Urinary bladder (tissue), 4 donors: ENCODE results near the gene CHN2. TPM values are rescaled to one million over a fixed set of nuclear protein-coding genes. Genes with fewer than 3 reads are reported as not detected.

Experiments
- DNase-seq: peaks from one replicate; pipeline ENCODE4 v3.0.0-alpha.2; 2015; ENCODE audit errors: extremely low spot score
- H3K27ac ChIP-seq: one replicate; pipeline ENCODE4 v1.5.1; 2013; ENCODE audit warnings: low read depth, mild to moderate bottlenecking, moderate library complexity
- H3K36me3 ChIP-seq: one replicate; pipeline ENCODE4 v1.6.1; 2013; ENCODE audit warnings: mild to moderate bottlenecking, moderate library complexity; ENCODE audit not compliant: insufficient read depth
- H3K4me1 ChIP-seq: one replicate; pipeline ENCODE4 v1.6.1; 2013; ENCODE audit warnings: mild to moderate bottlenecking, moderate library complexity; ENCODE audit not compliant: insufficient read depth
- H3K4me3 ChIP-seq: one replicate; pipeline ENCODE4 v1.5.1; 2013; ENCODE audit warnings: low read depth, low read length
- WGBS: extraction: QIAGEN DNeasy Blood & Tissue Kit; methylation state at CpG from one replicate; pipeline ENCODE4 v1.1.7; 2013; 5-methylcytosine and 5-hydroxymethylcytosine counted together
- polyA plus RNA-seq: library from polyadenylated mRNA; stranded (reverse); fragments of 200-250 nt; gene quantifications from one replicate; pipeline ENCODE4 v1.2.3, GENCODE V29; 2013
- total RNA-seq: library from RNA; depleted of rRNA; stranded (reverse); fragments of >200 nt; gene quantifications from one replicate; pipeline ENCODE4 v1.2.3, GENCODE V29; 2014
- donor health status: healthy with polysubstance abuse.
- donor health status: healthy.

The CHN2 gene
- total and polyA plus RNA-seq, 2 donors = 6.8 to 14.5 TPM

GRCh38 chr7:29329686-29330085 is 135.1 kb downstream of the CHN2 start:
- Histone ChIP-seq H3K36me3 (no peaks in the 10 kb centered on the region), H3K4me3 (no peak overlapping the region), H3K27ac (no peak overlapping the region), H3K4me1 (no peaks in the 10 kb centered on the region)
- DNase-seq = no peak
- WGBS = 65% methylated on average over 3 of the region's 3 CpGs

DNA sequence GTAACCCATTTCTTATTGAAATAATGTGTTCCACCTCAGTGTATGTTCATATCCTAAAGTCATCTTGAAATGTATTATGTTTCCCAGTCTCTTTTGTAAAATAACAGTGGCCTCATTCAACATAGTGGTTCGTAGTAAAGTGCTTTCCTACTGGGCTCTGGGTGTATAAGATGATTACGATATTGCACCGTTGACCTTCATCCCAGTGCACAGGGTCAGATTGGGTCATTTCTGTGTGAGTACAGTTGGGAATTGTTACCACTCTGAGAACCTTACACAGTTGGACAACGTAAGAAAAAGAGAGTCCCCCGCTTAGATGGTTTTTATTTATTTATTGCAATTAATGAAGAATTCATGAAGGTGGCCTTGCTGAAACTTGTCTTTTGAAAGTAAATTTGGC is 135.6 kb downstream of the CHN2 start:
- Histone ChIP-seq H3K36me3 (no peaks in the 10 kb centered on the region), H3K27ac (no peak overlapping the region), H3K4me1 (no peaks in the 10 kb centered on the region), H3K4me3 (no peak overlapping the region)
- 88% methylated on average over 5 of the region's 5 CpGs for WGBS
- no peak for DNase-seq

DNA sequence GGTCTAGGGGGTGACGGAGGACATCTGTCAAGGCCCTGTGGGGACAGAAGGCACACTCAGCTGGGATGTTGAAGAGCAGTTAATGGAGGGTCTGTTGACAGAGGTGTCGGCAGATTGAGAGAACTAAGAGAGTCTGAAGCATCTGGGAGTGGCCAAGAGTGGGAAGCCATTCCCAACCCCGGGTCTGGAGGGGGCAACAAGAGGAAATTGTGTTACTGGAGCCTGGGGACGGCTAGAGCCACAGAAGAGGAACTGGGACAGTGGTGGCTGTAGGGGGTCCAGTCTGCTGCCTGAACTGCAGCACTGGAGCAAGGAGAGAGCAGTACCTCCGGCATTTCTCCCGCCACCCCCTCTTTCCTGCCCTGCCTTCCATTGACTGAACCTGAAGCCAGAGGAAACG is 136.6 kb downstream of the CHN2 start:
- no peaks in the 10 kb centered on the region for H3K36me3 ChIP-seq
- H3K27ac ChIP-seq = no peak overlapping the region
- DNase-seq = no peak
- no peak overlapping the region for H3K4me3 ChIP-seq
- 76% methylated on average over 7 of the region's 7 CpGs for WGBS
- no peaks in the 10 kb centered on the region for H3K4me1 ChIP-seq

- no peak for DNase-seq
Measured at GRCh38 chr7:29332042-29332811, 137.7 kb downstream of the CHN2 start.

DNA sequence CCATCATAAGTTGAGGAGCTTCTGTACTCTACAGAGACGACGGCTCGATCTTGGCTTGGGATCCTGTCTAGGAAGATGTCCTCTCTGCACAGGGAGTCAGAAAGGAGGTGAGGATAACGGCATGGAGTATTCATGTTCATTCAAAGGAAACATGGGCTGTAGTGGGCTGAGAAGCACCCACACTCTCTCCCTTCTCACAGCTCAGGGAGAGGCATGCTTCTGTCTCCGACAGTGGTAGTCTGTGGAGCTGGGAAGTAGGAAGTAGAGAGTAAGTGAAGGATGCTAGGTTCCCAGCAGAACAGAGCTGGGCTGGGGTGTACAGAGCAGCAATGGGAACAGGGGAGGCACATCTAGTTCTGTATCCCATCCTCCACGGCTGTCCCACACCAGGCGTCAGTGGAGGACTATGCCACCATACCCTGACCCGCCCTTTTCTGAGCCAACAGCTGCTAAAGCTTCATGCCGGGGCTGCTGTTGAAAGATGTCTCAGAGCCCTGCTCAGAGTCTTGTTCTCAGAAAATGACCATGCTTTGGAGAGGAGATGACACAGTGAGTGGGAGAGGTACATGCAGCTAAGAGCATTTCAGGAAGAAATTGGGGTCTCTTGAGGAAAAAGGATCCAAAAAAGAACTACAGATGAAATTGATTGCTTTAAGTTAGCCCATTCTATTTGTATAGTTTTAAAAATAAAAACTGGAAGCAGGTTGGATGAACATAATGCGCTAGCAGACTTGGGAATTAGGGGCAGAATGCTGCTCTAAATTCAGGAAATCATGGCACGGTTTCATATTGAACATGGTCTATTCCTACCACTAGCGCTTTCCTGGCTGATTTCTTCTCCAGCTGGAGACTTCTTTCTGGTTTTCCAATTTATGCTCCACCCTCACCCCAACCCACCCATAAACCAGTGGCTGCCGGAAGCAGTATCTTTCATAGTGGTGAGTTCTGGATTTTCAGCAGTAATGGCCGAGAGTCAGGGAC is 138.6 kb downstream of the CHN2 start:
- no peaks in the 10 kb centered on the region for H3K4me1 ChIP-seq
- H3K27ac ChIP-seq = no peak overlapping the region
- no peak for DNase-seq
- H3K4me3 ChIP-seq = no peak overlapping the region
- 89% methylated on average over 14 of the region's 14 CpGs for WGBS
- H3K36me3 ChIP-seq = no peaks in the 10 kb centered on the region

More at GRCh38 chr7:29332042-29332811, 137.7 kb downstream of the CHN2 start:
- Histone ChIP-seq H3K27ac (no peak overlapping the region), H3K36me3 (no peaks in the 10 kb centered on the region), H3K4me1 (no peaks in the 10 kb centered on the region), H3K4me3 (no peak overlapping the region)
- WGBS = 57% methylated on average over 14 of the region's 14 CpGs

DNA sequence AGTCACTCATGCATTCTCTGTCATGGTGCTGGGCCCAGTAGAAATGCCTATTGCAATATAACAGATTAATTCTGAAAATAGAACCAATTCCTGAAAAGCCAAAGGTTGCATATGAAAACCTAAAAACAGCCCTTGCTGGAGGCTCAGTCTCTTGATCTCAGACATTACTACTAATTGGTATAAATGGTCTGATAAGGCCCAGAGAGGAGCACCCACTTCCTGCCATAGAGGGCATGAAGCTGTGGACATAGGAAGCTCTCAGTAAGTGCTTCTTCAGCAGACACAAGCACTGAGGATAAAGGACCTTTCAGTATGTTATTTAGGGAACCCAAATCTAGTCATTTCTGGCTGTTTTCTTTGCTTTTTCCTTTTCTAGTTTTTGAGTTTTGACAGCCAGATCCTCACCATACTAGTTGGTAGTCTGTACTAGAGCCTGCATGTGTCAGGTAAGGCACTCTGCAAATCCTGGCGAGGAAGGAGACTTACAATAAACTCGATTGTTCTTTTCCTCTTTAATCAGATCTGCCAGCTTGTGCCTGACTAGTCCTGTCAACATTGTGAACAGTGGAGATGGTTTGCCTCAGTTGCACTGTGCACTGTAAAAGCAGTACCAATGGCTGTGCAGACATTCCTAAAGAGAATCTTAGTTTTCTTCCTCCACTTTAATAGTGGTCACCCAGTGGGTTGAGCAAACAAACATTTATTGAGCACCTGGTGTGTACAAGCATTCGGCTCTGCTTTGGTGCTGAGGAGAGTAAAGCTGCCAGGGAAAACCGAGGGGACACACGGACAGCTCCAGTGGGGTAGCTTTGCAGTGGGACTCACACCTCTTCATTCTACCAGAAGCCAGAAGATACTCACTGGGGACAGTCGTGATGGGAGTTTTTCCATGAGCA is 140.9 kb downstream of the CHN2 start:
- H3K36me3 ChIP-seq = no peaks in the 10 kb centered on the region
- DNase-seq = no peak
- H3K27ac ChIP-seq = no peak overlapping the region
- 85% methylated on average over 6 of the region's 6 CpGs for WGBS
- no peaks in the 10 kb centered on the region for H3K4me1 ChIP-seq
- H3K4me3 ChIP-seq = no peak overlapping the region

- H3K4me3 ChIP-seq = no peak overlapping the region
- H3K4me1 ChIP-seq = no peaks in the 10 kb centered on the region
- DNase-seq = no peak
- no peak overlapping the region for H3K27ac ChIP-seq
- 51% methylated on average over 4 of the region's 4 CpGs for WGBS
- H3K36me3 ChIP-seq = no peaks in the 10 kb centered on the region
Measured at GRCh38 chr7:29337546-29338116, 143.1 kb downstream of the CHN2 start.

- Histone ChIP-seq H3K4me3 (no peak overlapping the region), H3K27ac (no peak overlapping the region), H3K36me3 (no peaks in the 10 kb centered on the region), H3K4me1 (no peaks in the 10 kb centered on the region)
- no peak for DNase-seq
- WGBS = 92% methylated on average over 8 of the region's 8 CpGs
Measured at GRCh38 chr7:29340696-29341095, 146.1 kb downstream of the CHN2 start.

DNA sequence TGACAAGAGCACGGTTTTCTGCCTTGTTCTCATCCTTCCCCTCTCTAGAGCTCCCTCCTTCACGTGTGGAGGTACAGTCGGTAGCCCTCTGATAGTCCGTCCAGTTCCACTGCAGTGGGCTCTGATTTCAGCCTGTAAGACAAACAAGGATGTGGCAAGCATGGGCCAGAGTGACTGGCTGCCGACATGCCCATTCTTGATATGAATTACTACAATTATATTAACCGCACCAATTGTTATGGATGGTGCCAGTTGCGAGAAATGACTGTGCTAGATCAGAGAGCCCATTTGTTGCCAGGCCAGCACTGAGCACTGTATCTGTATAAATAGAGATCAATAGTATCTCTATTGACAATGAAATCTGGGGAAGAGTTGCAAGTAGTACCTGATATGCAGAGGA is 146.6 kb downstream of the CHN2 start:
- Histone ChIP-seq H3K4me1 (no peaks in the 10 kb centered on the region), H3K27ac (no peak overlapping the region), H3K36me3 (no peaks in the 10 kb centered on the region), H3K4me3 (no peak overlapping the region)
- DNase-seq = no peak
- 89% methylated on average over 7 of the region's 7 CpGs for WGBS

- no peak for DNase-seq
- WGBS = 67% methylated on average over 3 of the region's 3 CpGs
Measured at GRCh38 chr7:29342761-29343160, 148.2 kb downstream of the CHN2 start.

GRCh38 chr7:29343399-29343798 is 148.8 kb downstream of the CHN2 start:
- no peak for DNase-seq
- H3K27ac ChIP-seq = no peak overlapping the region
- WGBS = 87% methylated on average over 2 of the region's 2 CpGs

More at GRCh38 chr7:29342761-29343160, 148.2 kb downstream of the CHN2 start:
- Histone ChIP-seq H3K27ac (no peak overlapping the region), H3K4me3 (no peak overlapping the region), H3K36me3 (no peaks in the 10 kb centered on the region), H3K4me1 (no peaks in the 10 kb centered on the region)

DNA sequence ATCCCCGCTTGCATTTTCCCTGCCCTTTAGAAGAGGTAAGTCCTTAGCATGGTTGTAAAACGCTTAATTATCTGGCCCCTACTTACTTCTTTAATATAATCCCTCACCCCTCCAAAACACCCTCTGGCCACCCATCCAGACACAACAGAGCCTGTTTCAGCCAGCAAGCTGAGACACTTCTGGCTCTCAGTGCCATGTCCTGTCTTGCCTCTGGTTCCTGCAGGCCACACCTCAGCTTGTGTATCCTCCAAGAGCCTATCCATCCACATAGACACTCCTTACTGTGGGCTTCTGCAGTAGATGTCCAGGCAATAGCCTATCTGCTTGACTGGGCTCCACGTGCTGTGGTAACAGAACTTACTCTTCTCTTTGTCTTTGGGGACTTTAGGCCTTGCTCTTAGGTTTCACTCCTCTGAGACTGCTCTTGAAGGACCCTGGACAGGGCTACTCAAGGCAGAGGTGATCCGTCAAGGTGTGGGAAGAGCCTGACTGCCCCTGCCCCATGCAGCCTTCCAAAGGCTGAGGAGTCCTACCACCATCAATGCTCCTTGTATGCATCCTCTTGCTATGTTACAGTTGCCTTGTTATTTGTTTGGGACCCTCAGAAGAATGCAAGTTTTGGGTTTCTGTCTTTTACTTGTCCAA is 149.9 kb downstream of the CHN2 start:
- no peak for DNase-seq
- 97% methylated on average over 4 of the region's 4 CpGs for WGBS
- Histone ChIP-seq H3K27ac (no peak overlapping the region), H3K4me1 (no peaks in the 10 kb centered on the region), H3K36me3 (no peaks in the 10 kb centered on the region), H3K4me3 (no peak overlapping the region)

More at GRCh38 chr7:29343399-29343798, 148.8 kb downstream of the CHN2 start:
- Histone ChIP-seq H3K4me3 (no peak overlapping the region), H3K36me3 (no peaks in the 10 kb centered on the region), H3K4me1 (no peaks in the 10 kb centered on the region)
